Lower leg skin (tissue), 3 donors: Measurements from ENCODE around the gene PIP4K2A.

Experiments used
- CTCF ChIP-seq, 3 donors: fragments of 450-650 bp; IDR thresholded peaks; one replicate each; pipeline ENCODE4 v1.5.1; 2016; ENCODE audit warnings: antibody characterized with exemption in 3 of 3, mild to moderate bottlenecking in 3 of 3, moderate library complexity in 2 of 3
- POLR2A ChIP-seq, 2 donors: fragments of 450-650 bp; IDR thresholded peaks; one replicate each; pipeline ENCODE4 v1.6.1; 2016 to 2017; ENCODE audit warnings: antibody characterized with exemption in 2 of 2, mild to moderate bottlenecking in 1 of 2, moderate library complexity in 1 of 2

- TF ChIP-seq CTCF (IDR thresholded peaks at IDR 0.05) (no peak), POLR2A (IDR thresholded peaks at IDR 0.05) (no peak)
Observed at GRCh38 chr10:22716943-22717342, 2.6 kb upstream of the PIP4K2A start.
